Fibroblast of pulmonary artery (primary cell): Measurements from ENCODE around the gene MYPOP.
A peak's percentile ranks its signal among the peaks of the same experiment; 100 is the strongest.
"Not testable (repeated sequence)": the region's sequence is repeated elsewhere in the genome, so short reads cannot be mapped to it uniquely, and the experiment has no call there.

Experiments used
- DNase-seq: peaks from one replicate; pipeline ENCODE4 v3.0.0-alpha.2; 2010; ENCODE audit warnings: low read depth
- H3K4me3 ChIP-seq: replicated peaks from 2 replicates; pipeline ENCODE4 v1.5.1; 2011; ENCODE audit warnings: low read depth, mild to moderate bottlenecking, control low read depth, low read length, moderate library complexity
- TF ChIP-seq, protein P1 (sequence below): IDR thresholded peaks from 2 replicates; pipeline ENCODE4 v1.5.1; 2011; ENCODE audit warnings: mild to moderate bottlenecking, control low read depth, low read length, inconsistent platforms; ENCODE audit errors: missing control alignments

Gene MYPOP

DNA sequence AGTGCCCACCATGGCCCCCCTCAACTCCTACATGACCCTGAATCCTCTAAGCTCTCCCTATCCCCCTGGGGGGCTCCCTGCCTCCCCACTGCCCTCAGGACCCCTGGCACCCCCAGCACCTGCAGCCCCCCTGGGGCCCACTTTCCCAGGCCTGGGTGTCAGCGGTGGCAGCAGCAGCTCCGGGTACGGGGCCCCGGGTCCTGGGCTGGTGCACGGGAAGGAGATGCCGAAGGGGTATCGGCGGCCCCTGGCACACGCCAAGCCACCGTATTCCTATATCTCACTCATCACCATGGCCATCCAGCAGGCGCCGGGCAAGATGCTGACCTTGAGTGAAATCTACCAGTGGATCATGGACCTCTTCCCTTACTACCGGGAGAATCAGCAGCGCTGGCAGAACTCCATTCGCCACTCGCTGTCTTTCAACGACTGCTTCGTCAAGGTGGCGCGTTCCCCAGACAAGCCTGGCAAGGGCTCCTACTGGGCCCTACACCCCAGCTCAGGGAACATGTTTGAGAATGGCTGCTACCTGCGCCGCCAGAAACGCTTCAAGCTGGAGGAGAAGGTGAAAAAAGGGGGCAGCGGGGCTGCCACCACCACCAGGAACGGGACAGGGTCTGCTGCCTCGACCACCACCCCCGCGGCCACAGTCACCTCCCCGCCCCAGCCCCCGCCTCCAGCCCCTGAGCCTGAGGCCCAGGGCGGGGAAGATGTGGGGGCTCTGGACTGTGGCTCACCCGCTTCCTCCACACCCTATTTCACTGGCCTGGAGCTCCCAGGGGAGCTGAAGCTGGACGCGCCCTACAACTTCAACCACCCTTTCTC is 30.1 kb downstream of the MYPOP start:
- H3K4me3 ChIP-seq = no peak overlapping the region
- TF ChIP-seq, protein P1, sequence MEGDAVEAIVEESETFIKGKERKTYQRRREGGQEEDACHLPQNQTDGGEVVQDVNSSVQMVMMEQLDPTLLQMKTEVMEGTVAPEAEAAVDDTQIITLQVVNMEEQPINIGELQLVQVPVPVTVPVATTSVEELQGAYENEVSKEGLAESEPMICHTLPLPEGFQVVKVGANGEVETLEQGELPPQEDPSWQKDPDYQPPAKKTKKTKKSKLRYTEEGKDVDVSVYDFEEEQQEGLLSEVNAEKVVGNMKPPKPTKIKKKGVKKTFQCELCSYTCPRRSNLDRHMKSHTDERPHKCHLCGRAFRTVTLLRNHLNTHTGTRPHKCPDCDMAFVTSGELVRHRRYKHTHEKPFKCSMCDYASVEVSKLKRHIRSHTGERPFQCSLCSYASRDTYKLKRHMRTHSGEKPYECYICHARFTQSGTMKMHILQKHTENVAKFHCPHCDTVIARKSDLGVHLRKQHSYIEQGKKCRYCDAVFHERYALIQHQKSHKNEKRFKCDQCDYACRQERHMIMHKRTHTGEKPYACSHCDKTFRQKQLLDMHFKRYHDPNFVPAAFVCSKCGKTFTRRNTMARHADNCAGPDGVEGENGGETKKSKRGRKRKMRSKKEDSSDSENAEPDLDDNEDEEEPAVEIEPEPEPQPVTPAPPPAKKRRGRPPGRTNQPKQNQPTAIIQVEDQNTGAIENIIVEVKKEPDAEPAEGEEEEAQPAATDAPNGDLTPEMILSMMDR = no peak

GRCh38 chr19:45870798-45871197 is 31.6 kb downstream of the MYPOP start:
- TF ChIP-seq, protein P1 = no peak
- DNase-seq = no peak
- no peak overlapping the region for H3K4me3 ChIP-seq

More for the DNA sequence above, 30.1 kb downstream of the MYPOP start:
- no peak for DNase-seq

DNA sequence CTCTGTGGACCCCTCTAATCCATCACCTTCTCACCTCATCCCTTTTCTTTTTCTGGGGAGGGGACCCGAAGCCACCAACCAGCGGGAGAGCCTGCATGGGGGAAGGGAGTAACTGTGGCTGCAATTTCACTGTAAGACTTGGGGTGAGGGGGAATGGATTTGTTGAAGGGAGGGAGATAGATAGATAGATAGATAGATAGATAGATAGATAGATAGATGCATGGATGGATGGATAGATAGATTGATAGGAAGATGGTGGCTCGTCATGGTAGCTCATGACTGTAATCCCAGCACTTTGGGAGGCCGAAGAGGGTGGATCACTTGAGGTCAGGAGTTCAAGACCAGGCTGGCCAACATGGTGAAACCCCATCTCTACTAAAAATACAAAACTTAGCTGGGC is 35.2 kb downstream of the MYPOP start:
- DNase-seq, H3K4me3 ChIP-seq: not testable (repeated sequence)

- no peak overlapping the region for H3K4me3 ChIP-seq
- DNase-seq = no peak
- TF ChIP-seq, protein P1 = no peak
Measured at GRCh38 chr19:45866400-45867176, 35.8 kb downstream of the MYPOP start.

DNA sequence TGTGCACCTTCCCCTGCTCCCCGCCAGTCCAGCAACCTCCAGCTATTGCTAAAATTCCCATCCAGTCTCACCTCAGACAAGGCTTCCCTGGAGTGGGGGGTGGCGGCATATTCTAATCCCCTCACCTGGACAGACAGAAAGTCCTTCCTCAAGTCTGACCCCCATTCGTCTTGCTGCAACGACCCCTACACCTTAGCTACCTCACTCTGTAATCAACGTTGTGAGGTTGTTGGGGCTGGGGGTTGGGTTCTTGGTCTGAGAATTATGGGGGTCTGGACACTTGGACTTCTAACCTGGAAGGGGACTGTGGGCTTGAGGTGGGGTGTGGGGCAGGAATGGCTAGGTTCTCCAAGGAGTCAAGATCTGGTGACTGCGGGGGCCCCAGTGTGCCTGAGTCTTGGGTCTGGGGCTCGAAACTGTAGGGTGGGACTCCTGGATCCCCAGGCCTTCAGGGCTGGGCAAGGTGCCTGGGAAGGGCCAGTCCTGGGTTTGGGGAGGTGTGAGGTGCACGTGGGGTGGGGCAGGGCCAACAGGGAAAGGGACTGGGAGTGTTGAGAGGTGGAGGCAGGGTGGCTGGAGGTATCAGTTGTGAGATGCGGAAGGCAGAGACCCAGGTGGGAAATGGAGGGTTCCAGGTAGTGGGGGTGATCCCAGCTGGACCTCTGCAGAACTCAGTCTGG is 37.0 kb downstream of the MYPOP start:
- no peak for DNase-seq
- TF ChIP-seq, protein P1 = no peak
- H3K4me3 ChIP-seq = no peak overlapping the region

DNA sequence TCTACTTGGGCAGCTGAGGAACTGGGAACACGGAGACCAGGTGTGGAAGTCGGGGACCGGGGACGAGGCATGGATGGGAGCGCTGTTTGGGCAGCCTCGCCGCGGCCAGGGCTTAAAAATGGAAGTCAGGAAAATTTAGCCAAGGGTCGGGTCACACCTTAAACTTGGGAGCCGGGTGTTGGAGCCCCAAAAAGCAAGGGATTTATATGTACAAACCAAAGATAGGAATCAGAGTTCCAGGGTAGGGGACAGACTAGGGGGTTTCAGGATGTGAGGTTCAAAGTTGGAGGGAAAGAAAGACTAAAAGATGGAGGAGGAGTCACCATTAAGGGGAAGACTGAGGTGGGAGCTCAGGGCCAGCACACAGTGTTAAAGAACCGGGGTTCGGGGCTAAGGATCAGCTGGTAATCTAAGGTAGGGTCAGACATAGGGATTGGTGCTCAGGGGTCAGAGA is 37.8 kb downstream of the MYPOP start:
- H3K4me3 ChIP-seq = no peak overlapping the region
- TF ChIP-seq, protein P1 = no peak

GRCh38 chr19:45863840-45864628 is 38.4 kb downstream of the MYPOP start, which contains the start of gene FOXA3:
Gene FOXA3 (plus strand): TSS chr19:45864326. CDS start chr19:45864457, 131 bp downstream.
- peak; percentile 25 for DNase-seq
- peak within 1 kb of the TSS; percentile 67 for H3K4me3 ChIP-seq
- TF ChIP-seq, protein P1 = peak; percentile 28

More for the DNA sequence above, 37.8 kb downstream of the MYPOP start:
- no peak for DNase-seq
